GM12878 (cell line): ENCODE results near the gene DIS3L2. TPM values are rescaled to one million over a fixed set of nuclear protein-coding genes. Genes with fewer than 3 reads are reported as not detected.
A peak's percentile ranks its signal among the peaks of the same experiment; 100 is the strongest.

Experiments used
- CREB1 ChIP-seq: IDR thresholded peaks from 2 replicates; pipeline ENCODE4 v1.6.1; 2012; ENCODE audit warnings: low read depth, mild to moderate bottlenecking, inconsistent platforms
- EP300 ChIP-seq, 2 experiments: fragments of 150-350 bp in 1 of 2; IDR thresholded peaks; 2 replicates each; pipeline ENCODE4 v1.6.1; 2011 to 2012; ENCODE audit warnings: low read depth in 2 of 2, low read length in 2 of 2, borderline replicate concordance in 1 of 2, improper control_type of control experiment in 1 of 2, inconsistent platforms in 1 of 2; ENCODE audit not compliant: control insufficient read depth in 1 of 2
- HDAC2 ChIP-seq: fragments of 200-600 bp; sonication (generic); IDR thresholded peaks from 2 replicates; pipeline ENCODE4 v1.6.1; 2017
- IKZF1 ChIP-seq: fragments of 450-650 bp; conservative IDR thresholded peaks from 2 replicates; pipeline ENCODE4 v1.6.1; 2017; ENCODE audit warnings: antibody characterized with exemption, mild to moderate bottlenecking
- JUNB ChIP-seq: IDR thresholded peaks from 2 replicates; pipeline ENCODE4 v1.6.1; 2016; ENCODE audit warnings: antibody characterized with exemption, mild to moderate bottlenecking
- JUND ChIP-seq: IDR thresholded peaks from 2 replicates; pipeline ENCODE4 v1.6.1; 2012; ENCODE audit warnings: low read depth, mild to moderate bottlenecking, low read length, improper control_type of control experiment, moderate library complexity
- KAT2A ChIP-seq: conservative IDR thresholded peaks from 2 replicates; pipeline ENCODE4 v1.6.1; 2011; ENCODE audit warnings: low read depth, low read length; ENCODE audit not compliant: control insufficient read depth
- KLF5 ChIP-seq: fragments of 450-650 bp; IDR thresholded peaks from 2 replicates; pipeline ENCODE4 v1.6.1; 2014; ENCODE audit warnings: mild to moderate bottlenecking; ENCODE audit not compliant: partially characterized antibody
- MEF2A ChIP-seq: IDR thresholded peaks from 2 replicates; pipeline ENCODE4 v1.6.1; 2011; ENCODE audit warnings: low read depth, mild to moderate bottlenecking, low read length, moderate library complexity; ENCODE audit not compliant: insufficient read depth
- SIX5 ChIP-seq: IDR thresholded peaks from 2 replicates; pipeline ENCODE4 v1.6.1; 2011; ENCODE audit warnings: mild to moderate bottlenecking, low read depth, low read length, moderate library complexity; ENCODE audit not compliant: severe bottlenecking
- SMAD5 ChIP-seq: IDR thresholded peaks from 2 replicates; pipeline ENCODE4 v1.6.1; 2016; ENCODE audit warnings: antibody characterized with exemption, low read depth
- SP1 ChIP-seq: IDR thresholded peaks from one replicate; pipeline ENCODE4 v1.6.1; 2011; ENCODE audit warnings: low read depth, low read length
- TCF3 ChIP-seq: IDR thresholded peaks from 2 replicates; pipeline ENCODE4 v1.6.1; 2012; ENCODE audit warnings: low read depth, mild to moderate bottlenecking, low read length, borderline replicate concordance; ENCODE audit not compliant: insufficient read depth
- TCF7 ChIP-seq: IDR thresholded peaks from 2 replicates; pipeline ENCODE4 v1.6.1; 2014; ENCODE audit warnings: antibody characterized with exemption, borderline replicate concordance
- YY1 ChIP-seq: IDR thresholded peaks from 2 replicates; pipeline ENCODE4 v1.6.1; 2011; ENCODE audit warnings: low read depth, mild to moderate bottlenecking, low read length
- ZZZ3 ChIP-seq: IDR thresholded peaks from 2 replicates; pipeline ENCODE4 v1.6.1; 2011; ENCODE audit warnings: low read depth; ENCODE audit not compliant: control insufficient read depth, insufficient read length
- polyA plus RNA-seq, 11 experiments: library from polyadenylated mRNA; depleted of rRNA in 4 of 11; unstranded in 6 of 11; stranded (reverse) in 5 of 11; fragments of >200 nt; fragmentation: Nextera tagmentation in 4 of 11; fragmentation: Illumina TruSeq in 1 of 11; extraction: Ambion mirVana in 4 of 11; extraction: Trizol in 1 of 11; gene quantifications; 1 replicate in 1 of 11; 2 replicates in 10 of 11; pipeline versions ENCODE4 v1.2.1 to v1.2.3, GENCODE V29; 2011 to 2016; ENCODE audit warnings: inconsistent platforms in 2 of 11, missing spikeins in 2 of 11, low read depth in 1 of 11
- total RNA-seq, 4 experiments: library from RNA; depleted of rRNA in 3 of 4; stranded (reverse); fragments of >200 nt in 3 of 4; fragmentation: Illumina TruSeq in 1 of 4; extraction: Trizol in 1 of 4; gene quantifications; 2 replicates each; pipeline versions ENCODE4 v1.2.1 to v1.2.3, GENCODE V29; 2013 to 2021
- TF ChIP-seq, protein P1 (sequence below): fragments of 450-650 bp; IDR thresholded peaks from 2 replicates; pipeline ENCODE4 v1.6.1; 2017; ENCODE audit warnings: low read depth, mild to moderate bottlenecking, moderate library complexity
- TF ChIP-seq, protein P2 (sequence below): fragments of 450-650 bp; IDR thresholded peaks from 2 replicates; pipeline ENCODE4 v1.6.1; 2016; ENCODE audit warnings: mild to moderate bottlenecking
- TF ChIP-seq, protein P3 (sequence below): fragments of 450-650 bp; formaldehyde crosslinking; IDR thresholded peaks from 2 replicates; pipeline ENCODE4 v1.4.0; 2020; ENCODE audit warnings: mild to moderate bottlenecking, moderate library complexity
- TF ChIP-seq, protein P4 (sequence below): fragments of 450-650 bp; IDR thresholded peaks from 2 replicates; pipeline ENCODE4 v1.6.1; 2017; ENCODE audit warnings: borderline replicate concordance
- TF ChIP-seq, protein P5 (sequence below): IDR thresholded peaks from 2 replicates; pipeline ENCODE4 v1.6.1; 2011; ENCODE audit warnings: low read depth, mild to moderate bottlenecking, low read length, moderate library complexity, borderline replicate concordance; ENCODE audit errors: extremely low read depth

The DIS3L2 gene
- total and polyA plus RNA-seq, 10 of the 15 experiments (the other 5 are each of a cell fraction or from before 2014, with no cell fraction given): 3.5 to 27.1 (median 16.0) TPM

DNA sequence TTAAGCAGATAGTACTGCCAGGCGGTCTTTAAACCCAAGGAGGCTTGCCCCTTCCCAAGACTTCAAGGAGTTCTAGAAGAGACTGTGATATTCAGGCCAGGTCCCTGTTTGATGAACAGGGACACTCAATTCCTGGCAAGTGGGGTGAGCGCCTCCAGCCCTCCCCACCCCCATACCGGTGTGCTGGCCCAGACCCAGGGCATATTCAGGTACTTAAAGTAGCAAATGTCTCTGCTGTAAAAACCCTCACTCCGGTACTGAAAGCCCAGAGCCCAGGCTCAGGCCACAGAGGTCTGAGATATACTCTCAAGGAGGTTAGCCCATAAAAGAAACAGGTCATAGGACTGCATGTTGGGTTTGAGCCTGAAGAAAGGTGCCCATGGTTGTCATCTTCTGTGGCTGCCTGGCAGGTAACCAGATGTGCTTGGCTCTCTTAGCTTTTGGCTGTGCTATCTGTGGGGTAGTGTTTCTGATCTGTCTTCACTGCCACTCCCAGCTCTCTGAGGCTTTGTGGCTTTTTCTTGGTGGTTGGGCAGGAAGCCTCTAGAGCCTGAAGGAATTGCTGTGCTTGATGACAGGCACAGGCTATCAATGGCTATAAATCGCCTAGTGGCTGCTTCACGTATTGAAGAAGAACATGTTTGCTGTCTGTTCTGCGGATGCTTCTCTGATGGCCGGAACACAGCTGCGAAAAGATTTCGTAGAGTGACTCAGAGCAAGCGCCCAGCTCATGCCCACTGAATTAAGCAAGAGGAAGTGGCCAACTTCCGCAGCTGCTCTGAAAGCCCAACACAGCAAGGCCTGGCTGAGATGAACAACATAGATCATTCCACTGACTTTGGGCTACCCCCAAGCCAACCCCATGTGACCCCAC, 353.8 kb downstream of the DIS3L2 start (continued):
- TF ChIP-seq, protein P1, sequence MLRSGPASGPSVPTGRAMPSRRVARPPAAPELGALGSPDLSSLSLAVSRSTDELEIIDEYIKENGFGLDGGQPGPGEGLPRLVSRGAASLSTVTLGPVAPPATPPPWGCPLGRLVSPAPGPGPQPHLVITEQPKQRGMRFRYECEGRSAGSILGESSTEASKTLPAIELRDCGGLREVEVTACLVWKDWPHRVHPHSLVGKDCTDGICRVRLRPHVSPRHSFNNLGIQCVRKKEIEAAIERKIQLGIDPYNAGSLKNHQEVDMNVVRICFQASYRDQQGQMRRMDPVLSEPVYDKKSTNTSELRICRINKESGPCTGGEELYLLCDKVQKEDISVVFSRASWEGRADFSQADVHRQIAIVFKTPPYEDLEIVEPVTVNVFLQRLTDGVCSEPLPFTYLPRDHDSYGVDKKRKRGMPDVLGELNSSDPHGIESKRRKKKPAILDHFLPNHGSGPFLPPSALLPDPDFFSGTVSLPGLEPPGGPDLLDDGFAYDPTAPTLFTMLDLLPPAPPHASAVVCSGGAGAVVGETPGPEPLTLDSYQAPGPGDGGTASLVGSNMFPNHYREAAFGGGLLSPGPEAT: no peak
- TF ChIP-seq TCF3: 0 out of 2 replicates have a peak, but pooled peaks have one; percentile 36
- 0 out of 2 replicates have a peak, but pooled peaks have one; percentile 18 for TF ChIP-seq YY1
- no peak for TF ChIP-seq KAT2A
- TF ChIP-seq ZZZ3: no peak
- no peak for TF ChIP-seq IKZF1
- TF ChIP-seq SIX5: no peak
- TF ChIP-seq, protein P2, sequence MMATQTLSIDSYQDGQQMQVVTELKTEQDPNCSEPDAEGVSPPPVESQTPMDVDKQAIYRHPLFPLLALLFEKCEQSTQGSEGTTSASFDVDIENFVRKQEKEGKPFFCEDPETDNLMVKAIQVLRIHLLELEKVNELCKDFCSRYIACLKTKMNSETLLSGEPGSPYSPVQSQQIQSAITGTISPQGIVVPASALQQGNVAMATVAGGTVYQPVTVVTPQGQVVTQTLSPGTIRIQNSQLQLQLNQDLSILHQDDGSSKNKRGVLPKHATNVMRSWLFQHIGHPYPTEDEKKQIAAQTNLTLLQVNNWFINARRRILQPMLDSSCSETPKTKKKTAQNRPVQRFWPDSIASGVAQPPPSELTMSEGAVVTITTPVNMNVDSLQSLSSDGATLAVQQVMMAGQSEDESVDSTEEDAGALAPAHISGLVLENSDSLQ: peak; percentile 60; the same call in 1 of the 2 replicates
- TF ChIP-seq MEF2A: no peak
- no peak for TF ChIP-seq HDAC2
- TF ChIP-seq, protein P3, sequence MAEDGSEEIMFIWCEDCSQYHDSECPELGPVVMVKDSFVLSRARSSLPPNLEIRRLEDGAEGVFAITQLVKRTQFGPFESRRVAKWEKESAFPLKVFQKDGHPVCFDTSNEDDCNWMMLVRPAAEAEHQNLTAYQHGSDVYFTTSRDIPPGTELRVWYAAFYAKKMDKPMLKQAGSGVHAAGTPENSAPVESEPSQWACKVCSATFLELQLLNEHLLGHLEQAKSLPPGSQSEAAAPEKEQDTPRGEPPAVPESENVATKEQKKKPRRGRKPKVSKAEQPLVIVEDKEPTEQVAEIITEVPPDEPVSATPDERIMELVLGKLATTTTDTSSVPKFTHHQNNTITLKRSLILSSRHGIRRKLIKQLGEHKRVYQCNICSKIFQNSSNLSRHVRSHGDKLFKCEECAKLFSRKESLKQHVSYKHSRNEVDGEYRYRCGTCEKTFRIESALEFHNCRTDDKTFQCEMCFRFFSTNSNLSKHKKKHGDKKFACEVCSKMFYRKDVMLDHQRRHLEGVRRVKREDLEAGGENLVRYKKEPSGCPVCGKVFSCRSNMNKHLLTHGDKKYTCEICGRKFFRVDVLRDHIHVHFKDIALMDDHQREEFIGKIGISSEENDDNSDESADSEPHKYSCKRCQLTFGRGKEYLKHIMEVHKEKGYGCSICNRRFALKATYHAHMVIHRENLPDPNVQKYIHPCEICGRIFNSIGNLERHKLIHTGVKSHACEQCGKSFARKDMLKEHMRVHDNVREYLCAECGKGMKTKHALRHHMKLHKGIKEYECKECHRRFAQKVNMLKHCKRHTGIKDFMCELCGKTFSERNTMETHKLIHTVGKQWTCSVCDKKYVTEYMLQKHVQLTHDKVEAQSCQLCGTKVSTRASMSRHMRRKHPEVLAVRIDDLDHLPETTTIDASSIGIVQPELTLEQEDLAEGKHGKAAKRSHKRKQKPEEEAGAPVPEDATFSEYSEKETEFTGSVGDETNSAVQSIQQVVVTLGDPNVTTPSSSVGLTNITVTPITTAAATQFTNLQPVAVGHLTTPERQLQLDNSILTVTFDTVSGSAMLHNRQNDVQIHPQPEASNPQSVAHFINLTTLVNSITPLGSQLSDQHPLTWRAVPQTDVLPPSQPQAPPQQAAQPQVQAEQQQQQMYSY (CRISPR knock-in tag): no peak
- TF ChIP-seq CREB1: peak; percentile 54; the same call in 1 of the 2 replicates
- TF ChIP-seq, protein P4, sequence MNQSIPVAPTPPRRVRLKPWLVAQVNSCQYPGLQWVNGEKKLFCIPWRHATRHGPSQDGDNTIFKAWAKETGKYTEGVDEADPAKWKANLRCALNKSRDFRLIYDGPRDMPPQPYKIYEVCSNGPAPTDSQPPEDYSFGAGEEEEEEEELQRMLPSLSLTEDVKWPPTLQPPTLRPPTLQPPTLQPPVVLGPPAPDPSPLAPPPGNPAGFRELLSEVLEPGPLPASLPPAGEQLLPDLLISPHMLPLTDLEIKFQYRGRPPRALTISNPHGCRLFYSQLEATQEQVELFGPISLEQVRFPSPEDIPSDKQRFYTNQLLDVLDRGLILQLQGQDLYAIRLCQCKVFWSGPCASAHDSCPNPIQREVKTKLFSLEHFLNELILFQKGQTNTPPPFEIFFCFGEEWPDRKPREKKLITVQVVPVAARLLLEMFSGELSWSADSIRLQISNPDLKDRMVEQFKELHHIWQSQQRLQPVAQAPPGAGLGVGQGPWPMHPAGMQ: no peak
- no peak for TF ChIP-seq SMAD5
- TF ChIP-seq, protein P5, sequence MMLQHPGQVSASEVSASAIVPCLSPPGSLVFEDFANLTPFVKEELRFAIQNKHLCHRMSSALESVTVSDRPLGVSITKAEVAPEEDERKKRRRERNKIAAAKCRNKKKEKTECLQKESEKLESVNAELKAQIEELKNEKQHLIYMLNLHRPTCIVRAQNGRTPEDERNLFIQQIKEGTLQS: no peak
- TF ChIP-seq JUNB: no peak
- TF ChIP-seq TCF7: no peak
- TF ChIP-seq KLF5: no peak
- TF ChIP-seq EP300 (IDR thresholded peaks at IDR 0.05; ENCODE audit: borderline replicate concordance in 1 of 2, control insufficient read depth in 1 of 2, low read depth in 2 of 2, low read length in 2 of 2): no peak
- no peak for TF ChIP-seq SP1
- TF ChIP-seq JUND: no peak
